ENCODE results near the gene P2RX1.

The P2RX1 gene

GRCh38 chr17:3848229-3848835, 67.9 kb downstream of the P2RX1 start:
- DNase-seq: no peak

DNA sequence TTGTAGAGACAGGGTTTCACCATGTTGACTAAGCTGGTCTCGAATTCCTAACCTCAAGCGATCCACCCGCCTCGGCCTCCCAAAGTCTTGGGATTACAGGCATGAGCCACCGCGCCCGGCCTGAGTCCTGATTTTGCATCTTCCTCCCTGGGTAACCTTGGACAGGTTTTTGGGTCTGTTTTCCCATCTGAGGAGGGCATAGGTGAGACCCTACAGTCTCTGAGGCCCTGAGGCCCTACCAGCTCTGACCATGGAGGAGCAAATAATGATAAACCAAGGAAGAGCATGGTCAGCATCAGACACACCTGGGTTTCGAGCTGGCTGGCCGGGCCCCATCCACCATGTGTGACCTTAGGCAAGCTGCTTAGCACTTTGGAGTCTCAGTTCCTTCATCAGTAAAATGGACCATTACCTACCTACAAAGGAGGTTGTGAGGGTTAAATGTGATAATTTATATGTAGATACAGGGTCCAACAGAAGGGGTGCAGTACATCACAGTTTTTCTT, 69.0 kb downstream of the P2RX1 start:
- DNase-seq: no peak
